ENCODE data around the gene OR11H6.

- TF ChIP-seq CTCF (IDR thresholded peaks at IDR 0.05) (no peak), EP300 (IDR thresholded peaks at IDR 0.05) (no peak)
Measured at GRCh38 chr14:20223410-20223809, at the start of gene OR11H6.
